ENCODE measurements around the gene TRMT1. TPM values are rescaled to one million over a fixed set of nuclear protein-coding genes. Genes with fewer than 3 reads are reported as not detected.
A peak's percentile ranks its signal among the peaks of the same experiment; 100 is the strongest.

The TRMT1 gene
- total and polyA plus RNA-seq, 2 of the 8 experiments (the other 6 are each of a cell fraction or from before 2014, with no cell fraction given): 77.4 to 99.3 TPM

DNA sequence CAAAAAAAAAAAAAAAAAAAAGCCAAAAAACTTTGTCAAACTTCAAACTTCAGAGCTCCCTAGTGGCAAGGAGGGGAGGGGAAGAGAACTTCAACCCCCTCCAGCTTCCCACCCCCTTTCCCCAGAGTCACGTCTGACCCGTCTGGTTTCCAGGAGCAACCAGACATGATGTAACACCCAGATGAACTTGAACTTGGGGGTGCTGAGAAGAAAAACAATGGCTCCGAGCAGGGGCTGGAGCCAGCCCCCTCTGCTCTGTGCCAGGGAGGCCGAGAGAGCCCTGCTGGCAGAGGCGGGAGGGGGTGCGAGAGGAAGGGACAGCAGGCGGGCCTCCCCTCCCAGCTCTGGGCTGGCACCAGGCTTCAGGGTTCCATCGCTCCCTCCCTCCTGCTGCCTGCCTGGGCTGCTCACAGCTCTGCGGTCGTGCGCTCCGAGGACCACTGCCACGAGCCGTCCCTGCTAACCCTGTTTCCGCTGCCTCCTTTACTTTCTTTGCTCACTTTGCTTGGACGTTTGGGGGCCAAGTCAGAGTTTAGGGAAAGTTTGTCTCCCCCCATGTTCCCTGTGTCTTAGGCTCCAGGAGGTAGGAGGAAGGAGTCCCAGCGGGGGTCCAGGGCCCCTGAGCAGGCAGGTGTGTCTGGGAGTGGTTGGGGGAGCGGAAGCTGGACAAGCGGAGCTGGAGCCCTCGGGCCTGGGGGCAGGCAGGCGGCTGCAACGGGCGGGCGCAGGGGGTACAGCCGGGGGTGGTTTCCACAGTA is 25.0 kb downstream of the TRMT1 start:
- Histone ChIP-seq H2BK5ac (ENCODE audit: low read depth, low read length) (peak overlapping the region; percentile 1; the same call in 1 of the 2 replicates), H2BK20ac (ENCODE audit: low read length) (peak overlapping the region; percentile 13; the same call in 1 of the 2 replicates), H3K4me1 (replicated peaks in 1 of 4; ENCODE audit: control insufficient read depth in 3 of 4, insufficient read depth in 4 of 4, low read length in 3 of 4) (peaks cover 0 to 18% (median 14%) of the 10 kb centered on the region in 4 experiments; a peak in 5 of 7 replicates), H4K5ac (ENCODE audit: insufficient read length, low read depth, low read length) (no peak overlapping the region), H3K14ac (ENCODE audit: insufficient read length) (no peak overlapping the region), H3K9ac (replicated peaks in 1 of 4; ENCODE audit: extremely low read depth in 1 of 4, low read depth in 3 of 4, low read length in 3 of 4) (no peak overlapping the region), H3K4me3 (ENCODE audit: extremely low read depth in 1 of 4, insufficient read depth in 2 of 4, low read depth in 3 of 4, low read length in 4 of 4) (peak overlapping the region in 2 of 4 experiments; percentile 11 to 40; a peak in 3 of 8 replicates), H3K23me2 (ENCODE audit: low read depth, low read length) (peaks cover 3% of the 10 kb centered on the region; the same call in 1 of the 2 replicates), H2BK120ac (replicated peaks; ENCODE audit: low read depth, low read length) (no peak overlapping the region), H3K56ac (replicated peaks; ENCODE audit: insufficient read length, low read depth, low read length) (no peak overlapping the region), H2AFZ (ENCODE audit: low read length) (no peak overlapping the region), H3K18ac (ENCODE audit: extremely low read depth, low read length) (peak overlapping the region; percentile 60; the same call in 1 of the 2 replicates), H2AK5ac (ENCODE audit: low read depth, low read length) (no peak overlapping the region), H3K23ac (ENCODE audit: insufficient read length) (no peak overlapping the region), H3K4me2 (ENCODE audit: insufficient read depth in 1 of 2, low read depth in 2 of 2, low read length in 2 of 2) (peak overlapping the region; percentile 50 to 59), H3K4ac (replicated peaks; ENCODE audit: insufficient read length, low read depth, low read length) (no peak overlapping the region), H2BK15ac (ENCODE audit: low read length) (no peak overlapping the region; the same call in 1 of the 2 replicates), H4K91ac (replicated peaks; ENCODE audit: insufficient read length, low read length) (no peak overlapping the region), H3K27ac (ENCODE audit: low read depth, low read length) (no peak overlapping the region), H3K79me1 (ENCODE audit: low read depth, low read length) (no peaks in the 10 kb centered on the region), H4K20me1 (replicated peaks in 1 of 2; ENCODE audit: control insufficient read depth in 1 of 2, insufficient read depth in 2 of 2, low read length in 2 of 2) (peaks cover under 1 to 2% of the 10 kb centered on the region in 2 experiments), H3K9me3 (ENCODE audit: insufficient read depth in 2 of 2, low read depth in 1 of 2, low read length in 1 of 2) (no peaks in the 10 kb centered on the region), H3K27me3 (replicated peaks in 1 of 4; ENCODE audit: control insufficient read depth in 3 of 4, extremely low read depth in 1 of 4, insufficient read depth in 3 of 4, low read length in 3 of 4) (peaks cover 2 to 52% (median 26%) of the 10 kb centered on the region in 4 experiments), H3K79me2 (ENCODE audit: control insufficient read depth in 1 of 2, insufficient read depth in 2 of 2, low read length in 2 of 2) (no peaks in the 10 kb centered on the region), H3K36me3 (ENCODE audit: control insufficient read depth in 2 of 4, insufficient read depth in 4 of 4, low read length in 3 of 4) (no peaks in the 10 kb centered on the region), H2BK12ac (ENCODE audit: low read depth, low read length) (no peak overlapping the region; the same call in 1 of the 2 replicates), H4K8ac (ENCODE audit: extremely low read depth, insufficient read depth, low read length) (peak overlapping the region; percentile 7)
- ChIA-PET POLR2A (ENCODE audit: partially characterized antibody) (interaction anchor here (0.9 to 2.1 kb wide), 10 partner anchors 9 to 126 kb away, joined by 3 to 8 read pairs (median 4); partner anchors contain the start of gene NACC1), CTCF (ENCODE audit: partially characterized antibody) (interaction anchor here (0.5 to 48.8 kb wide), 13 partner anchors 13 to 377 kb away, joined by 3 to 1145 read pairs (median 6); no protein-coding TSS in a partner anchor)
- 26% methylated on average over 19 of the region's 25 CpGs; no CpG with 5 or more reads in 1 of the 2 experiments for WGBS, 2 experiments (ENCODE audit: extremely low coverage in 1 of 2, insufficient coverage in 1 of 2, insufficient read length in 1 of 2, insufficient replicate concordance in 2 of 2, low coverage in 1 of 2, low lambda C conversion rate in 2 of 2, missing lambda C conversion rate in 1 of 2)
- FAIRE-seq (no peak), DNase-seq (ENCODE audit: low read depth in 1 of 2, low spot score in 2 of 2) (peak in 1 of 2 experiments; percentile 65)
- 0 out of 4 replicates have a peak, but pooled peaks of 1 of the 2 experiments have one; percentile 22 for TF ChIP-seq SIN3A (conservative IDR thresholded peaks at IDR 0.05 in 1 of 2, IDR thresholded peaks at IDR 0.05 in 1 of 2; ENCODE audit: low read depth in 1 of 2, low read length in 2 of 2)
- no peak for TF ChIP-seq FOSL1 (IDR thresholded peaks at IDR 0.05; ENCODE audit: insufficient read depth, low read depth, low read length)
- TF ChIP-seq, protein P1, sequence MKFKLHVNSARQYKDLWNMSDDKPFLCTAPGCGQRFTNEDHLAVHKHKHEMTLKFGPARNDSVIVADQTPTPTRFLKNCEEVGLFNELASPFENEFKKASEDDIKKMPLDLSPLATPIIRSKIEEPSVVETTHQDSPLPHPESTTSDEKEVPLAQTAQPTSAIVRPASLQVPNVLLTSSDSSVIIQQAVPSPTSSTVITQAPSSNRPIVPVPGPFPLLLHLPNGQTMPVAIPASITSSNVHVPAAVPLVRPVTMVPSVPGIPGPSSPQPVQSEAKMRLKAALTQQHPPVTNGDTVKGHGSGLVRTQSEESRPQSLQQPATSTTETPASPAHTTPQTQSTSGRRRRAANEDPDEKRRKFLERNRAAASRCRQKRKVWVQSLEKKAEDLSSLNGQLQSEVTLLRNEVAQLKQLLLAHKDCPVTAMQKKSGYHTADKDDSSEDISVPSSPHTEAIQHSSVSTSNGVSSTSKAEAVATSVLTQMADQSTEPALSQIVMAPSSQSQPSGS (IDR thresholded peaks at IDR 0.05; ENCODE audit: low read length): 0 out of 2 replicates have a peak, but pooled peaks have one; percentile 18
- no peak for TF ChIP-seq CBX5 (IDR thresholded peaks at IDR 0.05; ENCODE audit: low read depth, low read length)
- TF ChIP-seq EP300 (IDR thresholded peaks at IDR 0.05; ENCODE audit: borderline replicate concordance in 1 of 2, low read depth in 2 of 2, low read length in 2 of 2): peak in 1 of 2 experiments; percentile 52; a peak in 1 of 3 replicates

Measured in H1 (cell line).